SH-SY5Y (cell line): Measurements from ENCODE around the gene ATP6V1G2.

Experiments used
- GATA2 ChIP-seq: IDR thresholded peaks from 2 replicates; pipeline ENCODE4 v1.6.1; 2011; ENCODE audit warnings: mild to moderate bottlenecking, low read depth, low read length
- GATA3 ChIP-seq: IDR thresholded peaks from 2 replicates; pipeline ENCODE4 v1.6.1; 2011; ENCODE audit warnings: low read depth, mild to moderate bottlenecking, low read length, moderate library complexity

Gene ATP6V1G2

GRCh38 chr6:31502586-31502985 lies 43.8 kb downstream of the ATP6V1G2 start:
- TF ChIP-seq GATA3 (no peak), GATA2 (no peak)

DNA sequence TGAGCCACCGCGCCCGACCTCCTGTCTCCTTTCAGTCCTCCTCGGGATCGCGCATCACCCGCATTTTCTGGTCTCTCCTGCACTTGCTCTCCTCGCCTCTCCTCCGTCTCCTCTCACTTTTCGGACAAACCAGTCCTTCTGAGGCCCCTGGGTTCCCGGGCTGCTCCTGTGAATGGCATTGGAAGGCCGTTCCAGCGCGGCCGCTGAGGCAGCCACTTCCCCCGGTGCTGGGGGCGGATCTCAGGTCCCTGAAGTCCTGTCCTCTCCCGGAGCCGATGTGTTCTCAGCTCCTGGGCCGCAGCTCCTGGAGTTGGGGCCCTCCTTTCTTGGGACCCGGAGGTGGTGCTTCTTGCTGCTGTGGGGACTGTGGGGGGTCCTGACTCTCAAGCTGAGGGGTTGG lies 47.7 kb downstream of the ATP6V1G2 start:
- TF ChIP-seq GATA3 (no peak), GATA2 (no peak)

- no peak for TF ChIP-seq GATA2
- TF ChIP-seq GATA3: no peak
Observed at GRCh38 chr6:31497531-31498476, 48.6 kb downstream of the ATP6V1G2 start, which contains the start of gene MICB. MICB (plus strand) TSS chr6:31498145; CDS start chr6:31498194, 49 bp downstream.

- TF ChIP-seq GATA3 (no peak), GATA2 (no peak)
Observed at GRCh38 chr6:31495580-31495979, 50.8 kb downstream of the ATP6V1G2 start.
